GM12878 (cell line): ENCODE results near the gene CD69. TPM values are rescaled to one million over a fixed set of nuclear protein-coding genes. Genes with fewer than 3 reads are reported as not detected.

Experiments
- ATAC-seq: fragments of 200-7000 bp; cut with Tn5 transposase; 3 replicates; pipeline ENCODE4 v1.9.1; 2020; ENCODE audit warnings: mild to moderate bottlenecking, moderate library complexity
- BruUV-seq: library from RNA; stranded (reverse); fragments of 400-500 nt; replicated peaks from 2 replicates; lab custom pipeline; 2021; lab: Mats Ljungman, UMichigan
- CTCF ChIA-PET: fragments of 300-600 bp; sonication (Branson Sonifier 250); formaldehyde crosslinking; extraction: SDS; loops from one replicate; lab custom pipeline; 2021; ENCODE audit warnings: inconsistent platforms; lab: Yijun Ruan, JAX
- POLR2A ChIA-PET: fragments of 350-600 bp; formaldehyde crosslinking; extraction: SDS; loops from one replicate; lab custom pipeline; 2021; ENCODE audit warnings: inconsistent platforms; lab: Charles Lee
- RAD21 ChIA-PET: fragments of 300-600 bp; sonication (Branson Sonifier 250); formaldehyde crosslinking; loops from one replicate; lab custom pipeline; 2023; ENCODE audit warnings: antibody characterized with exemption; ENCODE audit not compliant: unreplicated experiment; lab: Charles Lee
- SMC1A ChIA-PET: fragments of 300-600 bp; sonication (Branson Sonifier 250); formaldehyde crosslinking; loops from one replicate; lab custom pipeline; 2023; ENCODE audit not compliant: unreplicated experiment, uncharacterized antibody; lab: Charles Lee
- DNase-seq: peaks from one replicate; pipeline ENCODE4 v3.0.0-alpha.2; 2011; ENCODE audit warnings: low read depth, low spot score
- FAIRE-seq: peaks from 3 replicates; lab custom pipeline; 2011; peaks lifted over from hg19 to GRCh38; lab: Jason Lieb, UNC
- H2AFZ ChIP-seq: 2 replicates; pipeline ENCODE4 v1.6.0; 2011; ENCODE audit warnings: low read depth, low read length, control low read depth; ENCODE audit not compliant: control insufficient read depth
- H3K27ac ChIP-seq: 2 replicates; pipeline ENCODE4 v1.5.1; 2011; ENCODE audit warnings: control low read depth; ENCODE audit not compliant: control insufficient read depth, insufficient read depth
- H3K27me3 ChIP-seq, 2 experiments: replicated peaks in 1 of 2; 2 replicates each; pipeline versions ENCODE4 v1.6.0 to v1.6.1; 2011; ENCODE audit warnings: low read length in 1 of 2; ENCODE audit not compliant: control insufficient read depth in 2 of 2, insufficient read depth in 2 of 2
- H3K36me3 ChIP-seq, 2 experiments: 2 replicates each; pipeline ENCODE4 v1.5.1; 2011; ENCODE audit warnings: low read length in 1 of 2; ENCODE audit not compliant: control insufficient read depth in 2 of 2, insufficient read depth in 2 of 2
- H3K4me1 ChIP-seq: 2 replicates; pipeline ENCODE4 v1.6.1; 2011; ENCODE audit warnings: mild to moderate bottlenecking, low read length, moderate library complexity, mixed read lengths; ENCODE audit not compliant: control insufficient read depth, insufficient read depth
- H3K4me2 ChIP-seq: 2 replicates; pipeline ENCODE4 v1.6.0; 2011; ENCODE audit warnings: control low read depth; ENCODE audit not compliant: control insufficient read depth, insufficient read depth
- H3K4me3 ChIP-seq: fragments of 200-600 bp; sonication (generic); 2 replicates; pipeline ENCODE4 v1.5.1; 2016
- H3K79me2 ChIP-seq: 2 replicates; pipeline ENCODE4 v1.6.0; 2011; ENCODE audit warnings: low read length; ENCODE audit not compliant: control insufficient read depth, insufficient read depth
- H3K9ac ChIP-seq: 2 replicates; pipeline ENCODE4 v1.8.0; 2011; ENCODE audit warnings: low read length, control low read depth, mixed read lengths; ENCODE audit not compliant: control insufficient read depth, insufficient read depth
- H3K9me3 ChIP-seq: replicated peaks from 3 replicates; pipeline ENCODE4 v1.5.1; 2011; ENCODE audit warnings: mild to moderate bottlenecking, low read length; ENCODE audit not compliant: control insufficient read depth, insufficient read depth
- H4K20me1 ChIP-seq: 2 replicates; pipeline ENCODE4 v1.6.0; 2011; ENCODE audit not compliant: control insufficient read depth, insufficient read depth
- ATF7 ChIP-seq: fragments of 450-650 bp; IDR thresholded peaks from 2 replicates; pipeline ENCODE4 v1.6.1; 2016; ENCODE audit warnings: low read depth, mild to moderate bottlenecking
- BRCA1 ChIP-seq: IDR thresholded peaks from 2 replicates; pipeline ENCODE4 v1.6.1; 2011; ENCODE audit warnings: low read depth, low read length, improper control_type of control experiment
- EZH2 ChIP-seq: IDR thresholded peaks from 2 replicates; pipeline ENCODE4 v1.6.1; 2012; ENCODE audit warnings: low read depth, mild to moderate bottlenecking, control low read depth, inconsistent platforms, low read length, borderline replicate concordance; ENCODE audit not compliant: control insufficient read depth
- IKZF2 ChIP-seq, 2 experiments: fragments of 450-650 bp; IDR thresholded peaks; 2 replicates each; pipeline ENCODE4 v1.6.1; 2017; ENCODE audit warnings: mild to moderate bottlenecking in 2 of 2, moderate library complexity in 2 of 2
- MYB ChIP-seq: fragments of 150-350 bp; IDR thresholded peaks from 2 replicates; pipeline ENCODE4 v1.6.1; 2014; ENCODE audit warnings: mild to moderate bottlenecking, low read depth, low read length, borderline replicate concordance
- NR2C2 ChIP-seq: IDR thresholded peaks from 2 replicates; pipeline ENCODE4 v1.6.1; 2011; ENCODE audit warnings: borderline replicate concordance, low read depth; ENCODE audit not compliant: control insufficient read depth, insufficient read length
- TAF1 ChIP-seq: IDR thresholded peaks from 2 replicates; pipeline ENCODE4 v1.6.1; 2011; ENCODE audit warnings: mild to moderate bottlenecking, low read depth, low read length, borderline replicate concordance
- ZNF24 ChIP-seq: fragments of 450-650 bp; IDR thresholded peaks from 2 replicates; pipeline ENCODE4 v1.6.1; 2017; ENCODE audit warnings: antibody characterized with exemption, mild to moderate bottlenecking
- WGBS: methylation state at CpG from one replicate; pipeline ENCODE4 v1.1.6; 2016; ENCODE audit warnings: low lambda C conversion rate; ENCODE audit not compliant: insufficient replicate concordance, insufficient coverage; ENCODE audit errors: missing lambda C conversion rate; 5-methylcytosine and 5-hydroxymethylcytosine counted together
- in situ Hi-C: fragments of 300-500 bp; cut with MboI; formaldehyde crosslinking; loops from 9 replicates; pipeline ENCODE4 v1.14.3; 2018; ENCODE audit warnings: mixed read lengths
- intact Hi-C: fragments of 100-400 bp; cut with micrococcal nuclease; formaldehyde crosslinking; loops from one replicate; pipeline ENCODE4 v1.14.2; 2022; ENCODE audit not compliant: unreplicated experiment
- polyA plus RNA-seq, 11 experiments: library from polyadenylated mRNA; depleted of rRNA in 4 of 11; unstranded in 6 of 11; stranded (reverse) in 5 of 11; fragments of >200 nt; fragmentation: Nextera tagmentation in 4 of 11; fragmentation: Illumina TruSeq in 1 of 11; extraction: Ambion mirVana in 4 of 11; extraction: Trizol in 1 of 11; gene quantifications; 1 replicate in 1 of 11; 2 replicates in 10 of 11; pipeline versions ENCODE4 v1.2.1 to v1.2.3, GENCODE V29; 2011 to 2016; ENCODE audit warnings: inconsistent platforms in 2 of 11, missing spikeins in 2 of 11, low read depth in 1 of 11
- total RNA-seq, 4 experiments: library from RNA; depleted of rRNA in 3 of 4; stranded (reverse); fragments of >200 nt in 3 of 4; fragmentation: Illumina TruSeq in 1 of 4; extraction: Trizol in 1 of 4; gene quantifications; 2 replicates each; pipeline versions ENCODE4 v1.2.1 to v1.2.3, GENCODE V29; 2013 to 2021
- TF ChIP-seq, protein P1 (sequence below): fragments of 150-350 bp; IDR thresholded peaks from 2 replicates; pipeline ENCODE4 v1.6.1; 2014; ENCODE audit warnings: mild to moderate bottlenecking, low read depth, low read length
- TF ChIP-seq, protein P2 (sequence below): fragments of 450-650 bp; formaldehyde crosslinking; IDR thresholded peaks from 2 replicates; pipeline ENCODE4 v1.5.0; 2022; ENCODE audit warnings: mild to moderate bottlenecking, missing genetic modification characterization
- TF ChIP-seq, protein P3 (sequence below): fragments of 450-650 bp; IDR thresholded peaks from 2 replicates; pipeline ENCODE4 v1.6.1; 2016; ENCODE audit warnings: mild to moderate bottlenecking
- TF ChIP-seq, protein P4 (sequence below): fragments of 450-650 bp; conservative IDR thresholded peaks from 2 replicates; pipeline ENCODE4 v1.6.1; 2017; ENCODE audit warnings: mild to moderate bottlenecking, moderate library complexity

Gene CD69
- total and polyA plus RNA-seq, 10 of the 15 experiments (the other 5 are each of a cell fraction or from before 2014, with no cell fraction given): 7.3 to 156 (median 15.0) TPM

DNA sequence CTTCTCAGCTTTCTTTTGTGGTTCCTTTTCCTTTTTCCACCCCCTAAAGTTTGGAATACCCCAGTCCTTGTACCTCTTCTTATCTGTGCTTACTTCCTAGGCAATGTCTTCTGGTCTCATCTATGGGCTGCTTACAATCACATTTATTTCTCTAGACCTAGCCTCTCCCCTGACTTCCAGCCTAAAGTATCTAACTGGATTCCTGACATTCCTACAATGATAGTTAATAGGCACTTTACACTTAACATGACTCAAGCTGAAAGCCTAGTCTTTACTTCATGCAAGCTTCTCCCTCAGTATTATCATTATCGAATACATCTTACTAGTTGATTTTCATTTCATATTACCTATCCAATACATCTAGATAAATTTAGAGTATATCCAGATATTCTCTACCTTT is 49.0 kb downstream of the CD69 start:
- no peaks in the 10 kb centered on the region for H4K20me1 ChIP-seq
- H3K27ac ChIP-seq: peak overlapping the region; percentile 34; the same call in 1 of the 2 replicates
- no peak for DNase-seq
- ChIA-PET SMC1A (interaction anchor here (0.7 to 7.8 kb wide), 10 partner anchors 10 to 306 kb away, joined by 3 to 100 read pairs (median 6); partner anchors contain the start of gene CLEC2D), CTCF (interaction anchor here (0.8 to 9.0 kb wide), 9 partner anchors 13 to 381 kb away, joined by 3 to 159 read pairs (median 4); partner anchors contain the start of gene CLEC2D), POLR2A (interaction anchor here (0.7 kb wide), 1 partner anchor 24 kb away, joined by 3 read pairs; no protein-coding TSS in a partner anchor), RAD21 (interaction anchor here (0.7 to 2.0 kb wide), 8 partner anchors 12 to 382 kb away, joined by 3 to 10 read pairs (median 3); no protein-coding TSS in a partner anchor)
- H3K4me3 ChIP-seq: no peak overlapping the region
- no peak for ATAC-seq
- H3K27me3 ChIP-seq: no peaks in the 10 kb centered on the region
- H3K9me3 ChIP-seq: no peaks in the 10 kb centered on the region
- H2AFZ ChIP-seq: no peak overlapping the region
- peaks cover 0 to 7% of the 10 kb centered on the region in 2 experiments; a peak in 2 of 4 replicates for H3K36me3 ChIP-seq
- peaks cover 10% of the 10 kb centered on the region for H3K79me2 ChIP-seq
- intact Hi-C loops (loop anchor here (2.0 to 10.0 kb wide), 2 partner anchors 61 to 347 kb away; no protein-coding TSS in a partner anchor), in situ Hi-C loops (no loop called here)
- H3K4me1 ChIP-seq: peaks cover 73% of the 10 kb centered on the region
- FAIRE-seq: no peak
- WGBS: 89% methylated on average over 1 of the region's 1 CpG
- BruUV-seq: no TSS peak
- no peak overlapping the region for H3K4me2 ChIP-seq
- H3K9ac ChIP-seq: no peak overlapping the region
- TF ChIP-seq NR2C2 (no peak), ATF7 (no peak), TAF1 (no peak), MYB (no peak), EZH2 (no peak), BRCA1 (no peak), ZNF24 (no peak), IKZF2 (IDR thresholded peaks at IDR 0.05) (no peak)
- TF ChIP-seq, protein P1, sequence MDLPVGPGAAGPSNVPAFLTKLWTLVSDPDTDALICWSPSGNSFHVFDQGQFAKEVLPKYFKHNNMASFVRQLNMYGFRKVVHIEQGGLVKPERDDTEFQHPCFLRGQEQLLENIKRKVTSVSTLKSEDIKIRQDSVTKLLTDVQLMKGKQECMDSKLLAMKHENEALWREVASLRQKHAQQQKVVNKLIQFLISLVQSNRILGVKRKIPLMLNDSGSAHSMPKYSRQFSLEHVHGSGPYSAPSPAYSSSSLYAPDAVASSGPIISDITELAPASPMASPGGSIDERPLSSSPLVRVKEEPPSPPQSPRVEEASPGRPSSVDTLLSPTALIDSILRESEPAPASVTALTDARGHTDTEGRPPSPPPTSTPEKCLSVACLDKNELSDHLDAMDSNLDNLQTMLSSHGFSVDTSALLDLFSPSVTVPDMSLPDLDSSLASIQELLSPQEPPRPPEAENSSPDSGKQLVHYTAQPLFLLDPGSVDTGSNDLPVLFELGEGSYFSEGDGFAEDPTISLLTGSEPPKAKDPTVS: no peak
- TF ChIP-seq, protein P2, sequence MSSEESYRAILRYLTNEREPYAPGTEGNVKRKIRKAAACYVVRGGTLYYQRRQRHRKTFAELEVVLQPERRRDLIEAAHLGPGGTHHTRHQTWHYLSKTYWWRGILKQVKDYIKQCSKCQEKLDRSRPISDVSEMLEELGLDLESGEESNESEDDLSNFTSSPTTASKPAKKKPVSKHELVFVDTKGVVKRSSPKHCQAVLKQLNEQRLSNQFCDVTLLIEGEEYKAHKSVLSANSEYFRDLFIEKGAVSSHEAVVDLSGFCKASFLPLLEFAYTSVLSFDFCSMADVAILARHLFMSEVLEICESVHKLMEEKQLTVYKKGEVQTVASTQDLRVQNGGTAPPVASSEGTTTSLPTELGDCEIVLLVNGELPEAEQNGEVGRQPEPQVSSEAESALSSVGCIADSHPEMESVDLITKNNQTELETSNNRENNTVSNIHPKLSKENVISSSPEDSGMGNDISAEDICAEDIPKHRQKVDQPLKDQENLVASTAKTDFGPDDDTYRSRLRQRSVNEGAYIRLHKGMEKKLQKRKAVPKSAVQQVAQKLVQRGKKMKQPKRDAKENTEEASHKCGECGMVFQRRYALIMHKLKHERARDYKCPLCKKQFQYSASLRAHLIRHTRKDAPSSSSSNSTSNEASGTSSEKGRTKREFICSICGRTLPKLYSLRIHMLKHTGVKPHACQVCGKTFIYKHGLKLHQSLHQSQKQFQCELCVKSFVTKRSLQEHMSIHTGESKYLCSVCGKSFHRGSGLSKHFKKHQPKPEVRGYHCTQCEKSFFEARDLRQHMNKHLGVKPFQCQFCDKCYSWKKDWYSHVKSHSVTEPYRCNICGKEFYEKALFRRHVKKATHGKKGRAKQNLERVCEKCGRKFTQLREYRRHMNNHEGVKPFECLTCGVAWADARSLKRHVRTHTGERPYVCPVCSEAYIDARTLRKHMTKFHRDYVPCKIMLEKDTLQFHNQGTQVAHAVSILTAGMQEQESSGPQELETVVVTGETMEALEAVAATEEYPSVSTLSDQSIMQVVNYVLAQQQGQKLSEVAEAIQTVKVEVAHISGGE (CRISPR knock-in tag): no peak
- TF ChIP-seq, protein P3, sequence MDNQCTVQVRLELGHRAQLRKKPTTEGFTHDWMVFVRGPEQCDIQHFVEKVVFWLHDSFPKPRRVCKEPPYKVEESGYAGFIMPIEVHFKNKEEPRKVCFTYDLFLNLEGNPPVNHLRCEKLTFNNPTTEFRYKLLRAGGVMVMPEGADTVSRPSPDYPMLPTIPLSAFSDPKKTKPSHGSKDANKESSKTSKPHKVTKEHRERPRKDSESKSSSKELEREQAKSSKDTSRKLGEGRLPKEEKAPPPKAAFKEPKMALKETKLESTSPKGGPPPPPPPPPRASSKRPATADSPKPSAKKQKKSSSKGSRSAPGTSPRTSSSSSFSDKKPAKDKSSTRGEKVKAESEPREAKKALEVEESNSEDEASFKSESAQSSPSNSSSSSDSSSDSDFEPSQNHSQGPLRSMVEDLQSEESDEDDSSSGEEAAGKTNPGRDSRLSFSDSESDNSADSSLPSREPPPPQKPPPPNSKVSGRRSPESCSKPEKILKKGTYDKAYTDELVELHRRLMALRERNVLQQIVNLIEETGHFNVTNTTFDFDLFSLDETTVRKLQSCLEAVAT: no peak
- TF ChIP-seq, protein P4, sequence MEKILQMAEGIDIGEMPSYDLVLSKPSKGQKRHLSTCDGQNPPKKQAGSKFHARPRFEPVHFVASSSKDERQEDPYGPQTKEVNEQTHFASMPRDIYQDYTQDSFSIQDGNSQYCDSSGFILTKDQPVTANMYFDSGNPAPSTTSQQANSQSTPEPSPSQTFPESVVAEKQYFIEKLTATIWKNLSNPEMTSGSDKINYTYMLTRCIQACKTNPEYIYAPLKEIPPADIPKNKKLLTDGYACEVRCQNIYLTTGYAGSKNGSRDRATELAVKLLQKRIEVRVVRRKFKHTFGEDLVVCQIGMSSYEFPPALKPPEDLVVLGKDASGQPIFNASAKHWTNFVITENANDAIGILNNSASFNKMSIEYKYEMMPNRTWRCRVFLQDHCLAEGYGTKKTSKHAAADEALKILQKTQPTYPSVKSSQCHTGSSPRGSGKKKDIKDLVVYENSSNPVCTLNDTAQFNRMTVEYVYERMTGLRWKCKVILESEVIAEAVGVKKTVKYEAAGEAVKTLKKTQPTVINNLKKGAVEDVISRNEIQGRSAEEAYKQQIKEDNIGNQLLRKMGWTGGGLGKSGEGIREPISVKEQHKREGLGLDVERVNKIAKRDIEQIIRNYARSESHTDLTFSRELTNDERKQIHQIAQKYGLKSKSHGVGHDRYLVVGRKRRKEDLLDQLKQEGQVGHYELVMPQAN: no peak
